HG03439 (cell line): ENCODE data around the gene MPZL1.

Experiments
- ATAC-seq: cut with Tn5 transposase; IDR thresholded peaks from one replicate; pipeline ENCODE4 v1.9.1; 2021; ENCODE audit warnings: mild to moderate bottlenecking, moderate library complexity; ENCODE audit not compliant: unreplicated experiment

MPZL1 gene

DNA sequence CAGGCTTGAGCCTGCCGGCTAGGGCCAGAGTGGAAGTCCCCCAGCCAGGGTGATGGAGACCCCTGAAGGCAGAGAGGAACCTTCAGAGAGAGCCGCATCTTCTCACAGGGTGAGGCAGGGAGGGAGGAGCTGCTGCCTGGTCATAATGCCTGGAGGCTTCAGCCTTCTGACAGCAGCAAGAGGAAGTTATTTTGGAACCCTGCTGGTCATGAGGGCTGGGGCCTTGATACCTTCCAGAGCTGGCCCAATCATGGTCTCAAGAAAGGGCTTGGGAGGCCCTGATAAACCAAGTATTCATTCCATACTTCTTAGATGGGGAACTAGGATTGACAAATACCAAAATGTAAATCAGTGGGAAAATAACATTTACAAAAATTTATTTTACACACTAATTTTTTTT lies 26.6 kb upstream of the MPZL1 start:
- no peak for ATAC-seq

DNA sequence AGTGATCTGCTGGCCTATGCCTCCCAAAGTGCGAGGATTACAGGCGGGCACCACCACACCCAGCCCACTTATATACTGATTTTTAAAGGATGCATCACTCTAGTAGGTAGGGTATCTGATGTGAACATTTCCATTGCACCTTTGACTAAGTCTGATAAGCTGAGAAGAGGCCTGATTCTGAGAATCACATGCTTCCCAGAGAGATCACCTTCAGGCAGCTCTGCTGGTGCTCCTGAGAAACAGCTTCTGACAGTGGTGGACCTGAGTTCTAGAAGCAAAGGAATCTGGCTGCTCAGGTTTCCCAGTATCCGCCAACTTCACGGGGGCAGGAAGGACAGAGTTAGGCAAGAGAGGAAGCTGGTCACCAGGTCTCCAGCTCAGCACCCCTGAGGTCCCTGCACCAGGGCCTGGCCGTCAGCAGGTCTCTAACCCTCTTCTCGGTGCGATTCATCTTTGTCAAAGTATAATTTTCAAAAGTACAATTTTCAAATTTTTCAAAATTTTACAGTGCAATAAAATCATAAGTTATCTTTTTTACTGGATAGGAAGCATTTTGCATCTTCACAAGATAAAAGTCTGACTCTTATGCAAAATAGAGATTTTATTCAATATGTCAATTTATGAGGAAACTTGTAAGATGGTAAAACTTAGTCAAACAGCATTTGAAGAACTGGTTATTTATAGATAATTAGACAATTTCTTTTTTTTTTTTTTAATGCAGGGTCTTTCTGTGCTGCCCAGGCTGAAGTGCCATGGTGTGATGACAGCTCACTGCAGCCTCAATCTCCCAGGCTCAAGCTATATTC lies 25.8 kb upstream of the MPZL1 start:
- no peak for ATAC-seq

DNA sequence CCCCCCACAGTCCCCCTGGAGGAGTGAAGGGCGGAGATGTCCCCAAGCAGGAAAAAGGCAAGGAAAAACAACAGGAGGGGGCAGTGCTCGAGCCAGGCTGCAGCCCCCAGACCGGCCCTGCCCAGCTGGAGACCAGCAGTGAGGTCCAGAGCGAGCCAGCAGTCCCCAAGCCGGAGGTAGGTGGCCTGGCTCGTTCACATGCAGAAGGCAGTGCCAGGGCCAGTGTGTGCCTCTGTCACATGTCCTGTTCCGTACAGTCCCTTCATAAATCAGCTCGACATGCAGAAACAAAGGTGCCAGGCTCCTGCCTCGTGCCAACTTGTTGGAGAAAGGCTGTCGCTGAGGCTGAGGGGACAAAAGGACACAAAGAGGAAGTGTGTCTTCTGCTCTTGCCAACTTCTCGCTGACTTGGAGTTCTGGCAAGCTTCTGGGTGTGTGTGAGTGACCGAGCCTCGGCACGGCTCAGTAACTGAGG lies 24.1 kb upstream of the MPZL1 start:
- ATAC-seq, result no peak

DNA sequence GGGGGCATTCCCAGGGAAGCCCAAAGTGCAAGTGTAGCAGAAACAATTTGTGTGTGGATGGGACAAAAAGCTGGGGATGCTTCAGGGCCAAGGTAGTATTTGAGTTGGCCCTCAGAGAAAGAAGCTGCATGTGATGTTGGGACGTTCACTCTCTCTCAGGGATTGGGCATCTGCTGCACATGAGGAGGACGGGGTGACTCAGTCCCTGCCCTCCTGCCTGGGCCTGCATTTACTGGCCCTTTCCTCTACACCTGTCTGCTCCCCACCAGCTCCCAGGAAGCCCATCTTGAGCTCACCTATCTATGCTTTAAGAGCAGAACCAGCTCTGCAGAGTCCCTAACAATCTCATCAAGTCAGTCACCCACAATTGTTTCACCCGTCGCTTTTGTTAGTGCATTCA lies 23.5 kb upstream of the MPZL1 start:
- ATAC-seq, result no peak

DNA sequence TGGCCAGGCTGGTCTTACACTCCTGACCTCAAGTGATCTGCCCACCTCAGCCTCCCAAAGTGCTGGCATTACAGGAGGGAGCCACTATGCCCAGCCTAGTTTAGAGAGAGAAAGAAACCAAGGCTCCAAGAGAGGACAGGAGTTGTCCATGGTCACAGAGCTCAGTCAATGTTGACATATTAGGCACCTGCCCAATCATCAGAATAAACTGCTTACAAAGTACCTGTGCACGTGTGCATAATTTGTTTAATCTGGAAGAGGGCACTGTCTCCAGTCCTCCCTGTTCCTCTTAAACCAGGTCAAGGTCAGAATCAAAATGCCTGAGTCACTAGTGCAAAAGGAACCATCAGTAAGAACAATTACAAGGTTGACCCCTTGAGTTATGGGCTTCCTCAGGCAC lies 20.3 kb upstream of the MPZL1 start:
- no peak for ATAC-seq

DNA sequence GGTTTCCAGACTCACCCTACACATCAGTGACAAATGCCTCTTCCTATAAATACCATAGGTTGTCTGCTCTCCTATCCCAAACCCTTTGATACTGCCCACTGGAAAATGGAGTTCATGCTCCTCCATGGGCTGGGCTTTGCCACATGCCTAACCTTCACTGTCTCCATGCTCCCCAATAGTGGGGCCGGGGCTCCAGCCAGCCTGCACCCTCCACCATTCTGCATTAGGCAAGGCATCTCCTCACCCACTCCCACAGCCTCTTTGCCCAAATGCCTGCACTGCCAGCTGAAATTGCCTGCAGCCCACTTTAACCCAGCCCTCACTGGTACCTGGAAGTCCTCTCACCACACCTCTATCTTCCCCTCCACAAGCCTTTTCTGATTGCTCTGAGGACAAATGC lies 18.2 kb upstream of the MPZL1 start:
- ATAC-seq, result no peak

DNA sequence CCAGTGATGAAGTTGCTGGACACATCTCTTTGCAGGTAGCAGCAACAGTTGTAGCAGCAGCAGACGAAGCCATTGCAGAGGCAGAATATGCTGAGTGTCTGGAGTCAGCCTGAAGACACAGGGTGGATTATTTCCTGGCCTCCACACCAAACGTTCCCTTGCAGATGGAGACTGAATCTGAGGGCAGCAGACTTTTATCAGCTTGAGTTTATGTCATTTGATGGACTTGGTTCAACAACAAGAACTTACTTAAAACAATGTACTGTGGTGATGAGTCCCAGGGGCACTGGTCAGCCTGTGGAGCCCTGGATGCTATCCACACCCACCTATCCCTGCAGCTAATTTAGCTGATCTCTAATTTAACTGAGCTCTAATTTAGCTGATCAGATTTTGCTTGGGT lies 17.1 kb upstream of the MPZL1 start:
- no peak for ATAC-seq

DNA sequence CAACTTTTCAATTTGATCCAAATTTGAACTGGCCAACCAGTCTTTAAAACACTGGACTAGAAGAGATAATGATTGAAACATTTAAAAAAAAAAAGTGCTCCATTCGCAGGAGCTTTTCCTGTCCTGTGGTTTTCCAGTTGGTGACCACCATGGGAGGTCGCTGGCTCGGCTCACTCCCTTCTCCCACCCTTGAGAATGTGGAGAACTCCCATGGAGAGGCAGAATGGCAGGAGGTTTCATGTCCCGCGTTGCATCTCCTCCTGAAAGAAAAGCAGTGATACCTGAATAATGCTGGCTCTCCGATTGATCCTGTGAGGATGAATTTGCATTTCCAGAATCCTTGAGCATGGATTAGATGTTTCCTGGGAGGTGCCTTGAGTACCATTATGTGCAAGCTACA lies 16.5 kb upstream of the MPZL1 start:
- no peak for ATAC-seq

DNA sequence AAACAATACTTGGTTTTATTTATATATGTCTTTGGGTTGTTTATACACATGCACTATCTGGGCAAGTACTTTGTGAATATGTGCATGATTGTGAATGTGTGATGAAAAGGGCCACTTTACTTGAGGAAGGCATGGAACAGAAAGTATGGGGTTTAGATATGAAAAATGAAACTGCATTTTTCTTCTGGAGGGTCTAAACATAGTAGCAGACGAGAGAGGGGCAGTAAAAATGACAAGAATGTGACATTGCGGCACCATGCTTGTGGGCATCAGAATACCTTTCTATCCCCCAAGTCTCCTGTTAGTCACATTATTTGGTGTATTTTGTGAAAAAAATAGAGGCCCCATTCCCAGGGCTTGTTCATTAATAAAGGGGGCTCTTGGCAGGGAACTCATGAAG lies 15.4 kb upstream of the MPZL1 start:
- ATAC-seq, result no peak

DNA sequence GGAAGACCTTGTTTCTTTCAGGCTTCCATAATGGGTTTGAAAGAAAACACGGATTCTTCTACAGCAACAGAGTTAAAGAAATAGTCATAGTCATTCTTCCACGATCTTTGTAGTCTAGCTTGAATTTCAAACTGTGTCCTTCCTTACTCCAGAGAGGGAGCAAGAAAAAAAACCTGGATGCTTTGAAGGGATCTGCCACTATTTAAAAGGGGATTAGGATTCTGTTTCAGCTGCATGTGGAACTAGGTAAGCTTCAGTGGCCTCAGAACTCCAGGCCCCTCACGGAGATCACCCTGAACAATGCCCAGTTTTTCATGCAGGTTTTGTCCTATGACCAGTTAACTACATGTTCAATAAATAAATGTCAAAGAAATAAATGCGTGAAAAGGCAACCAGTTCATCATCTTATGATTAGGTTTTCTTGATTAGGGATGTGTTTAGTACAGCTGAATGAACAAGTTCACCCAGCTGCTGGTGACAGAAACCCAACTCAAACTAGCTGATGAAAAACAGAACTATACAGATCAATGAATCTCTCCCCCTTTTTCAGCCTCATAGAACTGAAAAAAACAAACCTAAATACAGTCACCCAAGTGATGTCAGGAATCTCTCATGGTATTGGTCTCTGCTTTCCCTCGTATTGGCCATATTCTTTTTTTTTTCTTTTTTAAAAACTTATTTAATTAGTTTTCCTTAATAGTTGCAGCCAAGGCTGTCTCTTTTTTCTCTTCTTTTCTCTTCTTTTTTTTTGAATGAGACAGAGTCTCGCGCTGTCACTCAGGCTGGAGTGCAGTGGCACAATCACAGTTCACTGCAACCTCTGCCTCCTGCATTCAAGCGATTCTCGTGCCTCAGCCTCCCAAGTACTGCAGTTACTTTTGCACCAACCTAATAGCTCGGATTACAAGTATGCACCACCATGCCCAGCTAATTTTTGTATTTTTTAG lies 14.6 kb upstream of the MPZL1 start:
- peak; percentile 48 for ATAC-seq

DNA sequence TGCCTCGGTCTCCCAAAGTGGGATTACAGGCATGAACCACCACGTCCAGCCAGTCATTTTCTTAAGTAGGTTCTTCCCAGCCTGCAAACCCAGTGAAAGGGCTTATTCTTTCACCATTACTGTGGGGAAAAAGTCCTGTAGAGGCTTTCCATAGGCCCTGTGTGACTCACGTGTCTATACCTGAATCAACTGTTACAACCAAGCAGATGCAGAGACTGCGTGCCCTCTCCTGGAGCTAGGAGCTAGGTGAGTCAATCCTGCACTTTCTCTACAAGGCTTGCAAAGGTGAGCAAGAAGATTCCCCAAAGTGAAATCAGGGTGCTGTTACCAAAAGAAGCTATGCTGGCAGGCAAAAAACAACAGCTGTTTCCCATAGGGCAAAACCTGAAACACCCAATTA lies 13.8 kb upstream of the MPZL1 start:
- ATAC-seq, result no peak

DNA sequence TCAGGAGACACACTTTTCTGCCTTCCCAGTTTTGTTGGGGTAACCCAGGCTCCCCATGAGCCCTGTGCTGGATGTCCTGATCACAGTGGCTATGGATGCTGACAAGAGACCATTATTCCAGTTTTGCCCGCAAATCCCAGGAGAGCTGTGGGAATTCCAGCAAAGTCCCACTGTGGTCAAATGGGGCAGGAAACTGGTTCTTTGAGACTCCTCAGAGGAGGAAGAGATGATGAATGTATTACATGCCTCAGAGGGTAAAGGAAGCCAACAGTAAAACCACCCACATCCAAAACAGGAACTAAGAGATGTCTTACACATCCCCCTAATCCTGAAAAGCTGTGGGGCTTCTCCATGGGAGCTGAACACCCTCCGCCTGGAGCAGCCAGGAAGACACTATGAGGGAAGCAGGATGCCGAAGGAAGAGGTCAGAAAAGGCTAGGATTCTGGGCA lies 12.8 kb upstream of the MPZL1 start:
- no peak for ATAC-seq

DNA sequence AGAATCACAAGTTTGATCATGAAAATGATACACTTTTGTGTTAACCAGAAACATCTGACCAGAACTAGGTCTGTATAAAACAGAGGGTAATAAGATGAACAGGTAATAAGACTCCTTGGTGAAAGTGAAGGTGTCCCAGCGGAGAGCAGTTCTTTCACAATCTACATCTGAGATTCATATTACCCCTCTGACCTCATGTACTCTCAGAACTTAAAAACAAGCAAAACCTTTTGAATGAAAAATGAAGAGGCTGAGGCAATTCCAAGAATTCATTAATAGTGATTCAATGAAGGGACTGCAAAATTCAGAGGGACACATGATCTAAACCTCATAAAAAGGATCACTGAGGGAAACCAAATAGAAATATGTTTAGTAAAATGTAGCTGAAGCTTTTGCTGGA lies 10.9 kb upstream of the MPZL1 start:
- ATAC-seq, result no peak

DNA sequence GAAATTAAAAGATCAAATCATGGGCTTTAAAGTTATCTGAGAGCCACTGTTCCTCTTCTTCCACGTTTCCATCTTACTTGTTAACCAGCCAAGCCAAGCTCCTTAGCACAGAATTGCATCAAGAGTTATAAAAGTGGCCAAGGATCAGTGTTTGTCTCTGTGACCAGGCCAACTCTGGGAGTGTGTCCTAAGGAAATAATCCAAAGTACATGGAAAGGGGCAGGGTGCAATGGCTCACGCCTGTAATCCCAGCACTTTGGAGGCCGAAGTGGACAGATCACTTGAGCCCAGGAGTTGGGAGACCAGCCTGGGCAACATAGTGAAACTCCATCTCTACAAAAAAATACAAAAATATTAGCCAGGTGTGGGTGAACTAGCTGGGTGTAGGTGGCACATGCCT lies 10.0 kb upstream of the MPZL1 start:
- no peak for ATAC-seq

DNA sequence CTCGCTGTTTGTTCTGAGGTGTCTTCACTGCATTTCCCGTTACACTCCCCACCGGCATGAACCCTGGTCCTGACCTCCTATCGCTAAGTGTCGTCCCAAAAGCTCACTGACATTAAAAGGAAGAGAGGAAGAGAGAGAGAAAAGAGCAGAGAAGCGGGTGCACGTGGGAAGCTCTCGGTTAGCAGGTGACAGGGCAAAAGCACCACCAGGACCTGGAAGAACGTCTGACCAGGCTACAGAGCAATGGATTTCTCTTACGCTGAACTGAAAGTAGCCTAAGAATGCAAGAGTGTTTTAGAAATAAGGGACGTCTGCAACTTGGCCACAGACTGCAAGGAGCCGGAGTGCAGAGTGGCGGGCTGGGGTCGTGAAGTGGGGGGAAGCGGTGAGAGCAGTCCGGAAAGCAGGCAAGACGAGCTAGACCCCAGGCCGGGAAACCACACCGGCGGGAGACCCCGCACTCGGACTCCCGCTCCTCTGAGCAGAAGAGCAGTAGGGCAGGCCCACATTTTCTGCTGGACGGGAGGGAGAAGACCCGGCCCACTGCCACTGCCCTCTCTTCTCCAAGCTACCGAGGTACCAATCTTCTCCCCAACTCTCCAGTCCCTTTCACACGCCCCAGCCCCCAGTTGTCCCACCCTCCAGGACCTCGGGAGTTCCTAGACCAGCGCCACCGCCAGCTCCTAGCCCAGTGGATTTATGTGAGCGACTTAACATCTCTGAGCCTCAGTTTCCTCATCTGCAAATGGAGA lies 8.3 kb upstream of the MPZL1 start:
- no peak for ATAC-seq

DNA sequence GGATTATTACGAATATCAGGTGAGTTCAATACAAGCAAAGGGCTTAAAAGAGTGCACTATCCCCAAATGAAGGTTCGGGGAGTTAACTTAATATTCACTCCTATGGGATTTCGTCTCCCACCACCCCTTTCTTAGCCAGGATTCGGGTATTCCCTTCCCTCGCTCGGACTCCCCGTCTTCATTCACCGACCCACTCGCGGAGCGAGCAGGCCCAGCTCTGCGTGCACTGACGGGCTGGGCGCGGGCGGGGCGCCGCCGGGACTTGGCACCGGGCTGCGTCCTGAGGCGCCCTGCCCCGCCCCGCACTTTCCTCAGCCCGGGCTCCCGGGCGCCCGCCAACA lies 7.7 kb upstream of the MPZL1 start:
- peak; percentile 51 for ATAC-seq

DNA sequence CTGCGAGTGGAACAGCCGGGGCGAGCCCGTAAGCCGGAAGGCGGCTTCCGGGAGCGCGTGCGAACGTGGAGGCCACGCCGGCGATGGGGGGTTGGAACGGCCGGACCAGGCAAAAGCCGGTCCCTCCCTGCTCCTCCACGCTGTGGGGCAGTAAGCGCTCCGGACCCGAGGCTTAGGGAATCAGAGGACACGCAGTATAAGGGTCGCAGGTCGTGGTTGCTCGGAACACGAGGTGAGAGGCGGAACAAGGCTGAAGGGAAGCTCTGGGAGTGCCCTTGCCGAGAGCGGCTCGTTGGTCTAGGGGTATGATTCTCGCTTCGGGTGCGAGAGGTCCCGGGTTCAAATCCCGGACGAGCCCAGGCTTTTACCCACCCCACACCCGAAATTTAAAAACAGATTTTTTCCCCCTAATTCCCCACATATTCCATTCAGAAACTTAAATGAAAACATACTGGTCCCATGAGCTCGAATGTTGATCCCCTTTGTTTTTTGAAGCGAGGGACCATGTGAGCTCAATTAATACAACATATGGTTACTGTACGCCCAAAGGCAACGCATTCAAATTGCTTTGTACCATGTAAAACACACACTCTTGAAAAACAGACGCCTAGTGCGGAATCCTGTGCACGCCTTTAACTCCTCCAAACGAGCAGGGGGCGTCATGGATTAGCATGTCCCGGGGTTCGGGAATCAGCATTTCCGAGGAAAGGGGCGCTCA lies 7.2 kb upstream of the MPZL1 start:
- ATAC-seq, result peak; percentile 55

DNA sequence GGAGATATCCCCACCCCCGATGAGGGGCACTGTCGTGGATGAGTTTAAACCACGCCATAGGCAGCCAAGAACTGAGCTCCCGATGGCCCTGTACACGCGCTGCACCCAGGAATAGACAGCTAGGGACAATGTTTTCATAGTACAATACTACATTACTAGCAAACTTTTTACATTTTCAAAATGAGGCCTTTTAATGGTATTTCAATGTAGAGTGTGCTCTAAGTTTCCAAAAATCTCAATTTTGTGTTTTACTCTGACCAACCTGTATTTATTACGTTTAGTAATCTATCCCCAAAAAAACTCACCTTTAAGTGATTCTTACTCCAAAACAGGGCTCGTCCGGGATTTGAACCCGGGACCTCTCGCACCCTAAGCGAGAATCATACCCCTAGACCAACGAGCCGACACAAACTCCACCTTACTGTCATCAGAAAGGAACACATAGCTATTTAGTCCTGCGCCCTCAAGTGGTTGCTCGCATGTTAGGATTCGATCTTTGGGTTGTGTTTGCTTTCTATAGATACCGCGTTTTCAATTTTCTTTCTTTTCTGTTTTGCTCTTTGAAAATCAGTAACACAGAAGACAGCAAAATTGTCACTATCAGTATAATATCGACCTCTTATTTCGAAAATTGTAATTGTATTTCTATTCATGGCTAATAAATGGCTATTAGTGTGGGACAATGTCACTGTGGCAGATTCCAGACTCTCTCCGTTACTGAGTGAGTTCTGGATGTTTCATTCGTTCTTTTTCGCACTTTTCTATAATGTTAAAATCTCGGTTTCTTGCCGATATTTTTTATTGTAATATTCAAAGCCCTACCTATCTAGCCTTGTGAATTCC lies 6.4 kb upstream of the MPZL1 start:
- ATAC-seq, result peak; percentile 49

DNA sequence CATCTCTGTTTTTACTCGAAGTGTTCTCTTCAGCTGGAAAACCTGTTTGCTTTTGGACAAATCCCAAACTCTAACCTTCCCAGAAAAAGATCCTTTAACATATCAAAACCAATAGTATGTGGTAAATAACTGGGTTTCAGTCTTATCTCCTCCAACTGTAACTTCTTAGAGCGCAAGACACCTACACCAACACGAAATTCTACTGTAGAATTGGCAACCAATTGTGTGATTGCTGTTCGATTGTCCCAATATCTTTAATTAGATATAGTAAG lies 5.8 kb upstream of the MPZL1 start:
- ATAC-seq, result no peak

DNA sequence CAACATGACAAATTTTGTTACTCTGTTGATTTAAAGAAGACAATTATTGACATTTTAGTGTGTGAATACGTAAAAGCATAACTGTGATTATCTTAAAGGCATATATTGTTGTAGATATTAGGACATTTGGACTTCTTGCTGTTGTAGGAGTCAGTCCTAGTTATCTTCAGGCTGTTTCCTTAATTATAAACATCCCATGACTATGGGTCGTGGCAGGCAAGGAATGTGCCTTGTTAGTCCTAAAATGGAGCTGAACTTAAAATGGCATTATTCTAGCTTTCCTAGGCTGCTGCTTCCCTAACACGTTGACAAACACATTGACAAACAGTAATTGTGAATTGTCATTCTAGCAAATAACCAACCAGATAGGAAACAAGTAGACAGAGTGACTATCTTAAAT lies 4.4 kb upstream of the MPZL1 start:
- ATAC-seq, result no peak
